HepG2 (cell line): ENCODE data around the gene UCN2. TPM values are rescaled to one million over a fixed set of nuclear protein-coding genes. Genes with fewer than 3 reads are reported as not detected.
A peak's percentile ranks its signal among the peaks of the same experiment; 100 is the strongest.

Experiments
- ARID4A ChIP-seq: sonication (generic); formaldehyde crosslinking; IDR thresholded peaks from 2 replicates; pipeline ENCODE4 v1.5.0; 2020; ENCODE audit warnings: mild to moderate bottlenecking, missing genetic modification reagents, borderline replicate concordance
- E2F1 ChIP-seq: sonication (generic); formaldehyde crosslinking; IDR thresholded peaks from 2 replicates; pipeline ENCODE4 v1.5.0; 2020; ENCODE audit warnings: missing genetic modification reagents
- FOXO4 ChIP-seq: sonication (generic); formaldehyde crosslinking; conservative IDR thresholded peaks from 2 replicates; pipeline ENCODE4 v1.8.1; 2023; ENCODE audit warnings: missing genetic modification reagents
- KLF12 ChIP-seq: sonication (generic); formaldehyde crosslinking; IDR thresholded peaks from 2 replicates; pipeline ENCODE4 v1.4.0; 2020; ENCODE audit warnings: missing genetic modification reagents, borderline replicate concordance
- KMT2A ChIP-seq: sonication (generic); formaldehyde crosslinking; IDR thresholded peaks from 2 replicates; pipeline ENCODE4 v1.4.0; 2020; ENCODE audit warnings: missing genetic modification reagents
- MEIS1 ChIP-seq: sonication (generic); formaldehyde crosslinking; IDR thresholded peaks from 2 replicates; pipeline ENCODE4 v1.9.0; 2021; ENCODE audit warnings: mild to moderate bottlenecking, missing genetic modification reagents, moderate library complexity, borderline replicate concordance
- MTA1 ChIP-seq: sonication (generic); formaldehyde crosslinking; IDR thresholded peaks from 2 replicates; pipeline ENCODE4 v1.4.0; 2020; ENCODE audit warnings: missing genetic modification reagents, mild to moderate bottlenecking, borderline replicate concordance
- MXD4 ChIP-seq: IDR thresholded peaks from 2 replicates; pipeline ENCODE4 v1.6.1; 2016; ENCODE audit warnings: mild to moderate bottlenecking, missing biosample characterization, missing genetic modification reagents
- NFIC ChIP-seq: IDR thresholded peaks from 2 replicates; pipeline ENCODE4 v1.6.1; 2012; ENCODE audit warnings: mild to moderate bottlenecking, low read length, inconsistent platforms
- PBX2 ChIP-seq: IDR thresholded peaks from 2 replicates; pipeline ENCODE4 v1.6.1; 2016; ENCODE audit warnings: control low read depth
- SSRP1 ChIP-seq: IDR thresholded peaks from 2 replicates; pipeline ENCODE4 v1.6.1; 2016; ENCODE audit warnings: control low read depth
- ZNF124 ChIP-seq: sonication (generic); formaldehyde crosslinking; IDR thresholded peaks from 2 replicates; pipeline ENCODE4 v1.4.0; 2020; ENCODE audit warnings: missing genetic modification reagents
- ZNF224 ChIP-seq: sonication (generic); formaldehyde crosslinking; IDR thresholded peaks from 2 replicates; pipeline ENCODE4 v1.5.0; 2020; ENCODE audit warnings: mild to moderate bottlenecking, missing genetic modification reagents
- ZNF414 ChIP-seq: sonication (generic); formaldehyde crosslinking; IDR thresholded peaks from 2 replicates; pipeline ENCODE4 v1.5.0; 2020; ENCODE audit warnings: missing genetic modification reagents
- ZNF567 ChIP-seq: sonication (generic); formaldehyde crosslinking; IDR thresholded peaks from 2 replicates; pipeline ENCODE4 v1.8.1; 2023; ENCODE audit warnings: mild to moderate bottlenecking, missing genetic modification reagents, borderline replicate concordance
- ZNF569 ChIP-seq: sonication (generic); formaldehyde crosslinking; IDR thresholded peaks from 2 replicates; pipeline ENCODE4 v1.5.0; 2020; ENCODE audit warnings: mild to moderate bottlenecking, missing genetic modification reagents, moderate library complexity, borderline replicate concordance
- ZNF674 ChIP-seq: sonication (generic); formaldehyde crosslinking; IDR thresholded peaks from 2 replicates; pipeline ENCODE4 v1.5.0; 2020; ENCODE audit warnings: low read depth, mild to moderate bottlenecking, missing genetic modification reagents
- ZNF704 ChIP-seq: sonication (generic); formaldehyde crosslinking; IDR thresholded peaks from 2 replicates; pipeline ENCODE4 v1.8.1; 2023; ENCODE audit warnings: mild to moderate bottlenecking, inconsistent platforms, moderate library complexity, missing genetic modification reagents, borderline replicate concordance
- polyA plus RNA-seq, 8 experiments: library from polyadenylated mRNA; depleted of rRNA in 3 of 8; stranded (reverse) in 7 of 8; unstranded in 1 of 8; fragments of >200 nt; fragmentation: Illumina TruSeq in 4 of 8; extraction: Trizol in 4 of 8; gene quantifications; 2 replicates each; pipeline versions ENCODE4 v1.2.1 to v1.2.3, GENCODE V29; 2011 to 2016; ENCODE audit warnings: low read depth in 4 of 8, missing spikeins in 1 of 8, mixed read lengths in 1 of 8; ENCODE audit not compliant: insufficient read depth in 1 of 8
- total RNA-seq, 5 experiments: library from RNA; depleted of rRNA; stranded (reverse); fragments of >200 nt; fragmentation: Illumina TruSeq; extraction: Trizol; gene quantifications; 2 replicates each; pipeline ENCODE4 v1.2.3, GENCODE V29; 2016; ENCODE audit warnings: low read depth in 1 of 5

The UCN2 gene
- total and polyA plus RNA-seq, 2 of the 13 experiments (the other 11 are each of a cell fraction or from before 2014, with no cell fraction given) = 0.07 to 1.5 TPM

GRCh38 chr3:48556796-48557626 lies 6.6 kb downstream of the UCN2 start, which contains the start of gene PFKFB4 (continued):
- TF ChIP-seq ZNF704 (CRISPR knock-in tag) (no peak; the same call in 1 of the 2 replicates), FOXO4 (CRISPR knock-in tag) (no peak), MTA1 (CRISPR knock-in tag) (peak; percentile 50; the same call in 1 of the 2 replicates), ZNF674 (CRISPR knock-in tag) (no peak), KMT2A (no peak; the same call in 1 of the 2 replicates), E2F1 (peak; percentile 65), MXD4 (peak; percentile 74), KLF12 (CRISPR knock-in tag) (no peak), ARID4A (CRISPR knock-in tag) (peak; percentile 81; the same call in 1 of the 2 replicates), ZNF224 (CRISPR knock-in tag) (0 out of 2 replicates have a peak, but pooled peaks have one; percentile 60), MEIS1 (CRISPR knock-in tag) (peak; percentile 66; the same call in 1 of the 2 replicates), ZNF567 (CRISPR knock-in tag) (0 out of 2 replicates have a peak, but pooled peaks have one; percentile 37), NFIC (no peak), SSRP1 (CRISPR knock-in tag) (no peak), ZNF569 (no peak), ZNF124 (CRISPR knock-in tag) (peak; percentile 59; the same call in 1 of the 2 replicates), PBX2 (peak; percentile 75), ZNF414 (CRISPR knock-in tag) (no peak)
